Measurements from ENCODE around the gene PBX3. TPM values are rescaled to one million over a fixed set of nuclear protein-coding genes. Genes with fewer than 3 reads are reported as not detected.

The PBX3 gene
- total RNA-seq, 1 experiment from 2014 or later, result 46.0 TPM

DNA sequence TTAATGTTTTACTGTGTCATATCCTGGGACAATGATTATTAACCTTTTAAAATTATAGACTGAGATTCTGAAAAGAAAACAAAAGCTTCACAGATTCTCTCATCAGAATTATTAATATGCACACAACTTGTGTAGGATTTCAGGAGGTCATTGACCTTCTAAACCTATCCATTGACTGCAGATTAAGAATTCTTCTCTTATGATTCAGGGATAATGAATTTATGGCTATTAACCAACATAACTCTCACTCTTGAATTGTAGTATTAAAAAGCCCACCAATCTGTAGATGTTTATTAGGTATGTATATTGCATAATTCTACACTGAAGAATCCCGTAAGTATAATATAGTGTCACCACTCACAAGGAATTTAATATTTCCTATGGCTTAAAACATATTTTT, 179.8 kb downstream of the PBX3 start:
- H3K14ac ChIP-seq (ENCODE audit: insufficient read depth, low read length), result no peak overlapping the region
- no peaks in the 10 kb centered on the region for H3K9me3 ChIP-seq (ENCODE audit: control insufficient read depth, low read depth, low read length)

More for the DNA sequence above, 179.8 kb downstream of the PBX3 start:
- no peaks in the 10 kb centered on the region for H3K79me1 ChIP-seq (ENCODE audit: insufficient read depth, low read depth, low read length, poor library complexity, severe bottlenecking)
- H3K18ac ChIP-seq (ENCODE audit: insufficient read length, low read depth, low read length), result no peak overlapping the region
- no peak overlapping the region for H2BK12ac ChIP-seq (ENCODE audit: insufficient read length, low read depth, low read length)
- no peak overlapping the region for H3K27ac ChIP-seq (ENCODE audit: insufficient read length, low read depth, low read length)
- WGBS (ENCODE audit: extremely low coverage, insufficient read length, low lambda C conversion rate), result no CpG with 5 or more reads among the region's 1 CpG
- TF ChIP-seq, protein P1, sequence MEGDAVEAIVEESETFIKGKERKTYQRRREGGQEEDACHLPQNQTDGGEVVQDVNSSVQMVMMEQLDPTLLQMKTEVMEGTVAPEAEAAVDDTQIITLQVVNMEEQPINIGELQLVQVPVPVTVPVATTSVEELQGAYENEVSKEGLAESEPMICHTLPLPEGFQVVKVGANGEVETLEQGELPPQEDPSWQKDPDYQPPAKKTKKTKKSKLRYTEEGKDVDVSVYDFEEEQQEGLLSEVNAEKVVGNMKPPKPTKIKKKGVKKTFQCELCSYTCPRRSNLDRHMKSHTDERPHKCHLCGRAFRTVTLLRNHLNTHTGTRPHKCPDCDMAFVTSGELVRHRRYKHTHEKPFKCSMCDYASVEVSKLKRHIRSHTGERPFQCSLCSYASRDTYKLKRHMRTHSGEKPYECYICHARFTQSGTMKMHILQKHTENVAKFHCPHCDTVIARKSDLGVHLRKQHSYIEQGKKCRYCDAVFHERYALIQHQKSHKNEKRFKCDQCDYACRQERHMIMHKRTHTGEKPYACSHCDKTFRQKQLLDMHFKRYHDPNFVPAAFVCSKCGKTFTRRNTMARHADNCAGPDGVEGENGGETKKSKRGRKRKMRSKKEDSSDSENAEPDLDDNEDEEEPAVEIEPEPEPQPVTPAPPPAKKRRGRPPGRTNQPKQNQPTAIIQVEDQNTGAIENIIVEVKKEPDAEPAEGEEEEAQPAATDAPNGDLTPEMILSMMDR (conservative IDR thresholded peaks at IDR 0.05), result no peak
- H3K79me2 ChIP-seq (ENCODE audit: insufficient read depth, low read length), result no peaks in the 10 kb centered on the region
- H3K56ac ChIP-seq (ENCODE audit: insufficient read length, low read depth, low read length), result no peak overlapping the region
- no peak overlapping the region for H3K4me2 ChIP-seq (ENCODE audit: insufficient read depth, insufficient read length, low read length)
- H3K23me2 ChIP-seq (ENCODE audit: insufficient read length, low read depth, low read length, poor library complexity, severe bottlenecking), result no peaks in the 10 kb centered on the region
- peaks cover 2% of the 10 kb centered on the region; the same call in 1 of the 2 replicates for H3K4me1 ChIP-seq (ENCODE audit: insufficient read depth, low read length)
- Mint-ChIP-seq H3K4me3 (no peak overlapping the region), H3K9me3 (no peaks in the 10 kb centered on the region), H3K27me3 (ENCODE audit: low read depth) (no peaks in the 10 kb centered on the region), H3K36me3 (ENCODE audit: insufficient read depth in 1 of 3, low read depth in 3 of 3) (peaks cover 0 to 9% (median 6%) of the 10 kb centered on the region in 3 experiments; a peak in 5 of 7 replicates), H3K27ac (no peak overlapping the region), H3K4me1 (peaks cover 16 to 22% of the 10 kb centered on the region in 2 experiments)
- H2BK5ac ChIP-seq (ENCODE audit: insufficient read length, low read length), result no peak overlapping the region
- DNase-seq, result no peak
- H2BK20ac ChIP-seq (ENCODE audit: low read depth, low read length, poor library complexity, severe bottlenecking), result no peak overlapping the region
- no peak overlapping the region for H2AFZ ChIP-seq (ENCODE audit: low read length)
- no peak overlapping the region for H2AK5ac ChIP-seq (ENCODE audit: insufficient read length, low read length)
- no peaks in the 10 kb centered on the region for H4K20me1 ChIP-seq (ENCODE audit: control insufficient read depth, insufficient read depth, insufficient read length)
- H3K27me3 ChIP-seq (ENCODE audit: insufficient read depth, low read length), result no peaks in the 10 kb centered on the region
- no peak overlapping the region for H3K9ac ChIP-seq (ENCODE audit: extremely low read depth, insufficient read length, low read length)
- no peak overlapping the region for H2BK120ac ChIP-seq (ENCODE audit: low read depth, low read length, poor library complexity, severe bottlenecking)
- H4K91ac ChIP-seq (ENCODE audit: insufficient read length, low read depth, low read length), result no peak overlapping the region
- no peak overlapping the region for H4K5ac ChIP-seq (ENCODE audit: insufficient read length, low read depth, low read length)
- no peak overlapping the region for H4K8ac ChIP-seq (replicated peaks; ENCODE audit: insufficient read length, low read depth, low read length)
- H2BK15ac ChIP-seq (ENCODE audit: low read depth, low read length), result no peak overlapping the region
- no peak overlapping the region for H3T11ph ChIP-seq (ENCODE audit: low read length)
- no peak overlapping the region for H3K23ac ChIP-seq (ENCODE audit: insufficient read length, low read depth, low read length)
- H3K4ac ChIP-seq (ENCODE audit: low read depth, low read length), result no peak overlapping the region
